HG03521 (cell line): ENCODE measurements around the gene GINS1.
"Not testable (repeated sequence)": the region's sequence is repeated elsewhere in the genome, so short reads cannot be mapped to it uniquely, and the experiment has no call there.

Experiments
- ATAC-seq: cut with Tn5 transposase; IDR thresholded peaks from one replicate; pipeline ENCODE4 v1.9.1; 2021; ENCODE audit warnings: mild to moderate bottlenecking, moderate library complexity; ENCODE audit not compliant: unreplicated experiment

The GINS1 gene

GRCh38 chr20:25389858-25390537 lies 17.5 kb upstream of the GINS1 start:
- peak; percentile 22 for ATAC-seq

- peak; percentile 87 for ATAC-seq
Measured at GRCh38 chr20:25390538-25391528, 16.6 kb upstream of the GINS1 start, which contains the start of gene ABHD12. TSS of gene ABHD12 (minus strand) at chr20:25390835. CDS start at chr20:25390703, 132 bp downstream.

- no peak for ATAC-seq
Measured at GRCh38 chr20:25394276-25394675, 13.2 kb upstream of the GINS1 start.

- ATAC-seq, result no peak
Measured at GRCh38 chr20:25394996-25395395, 12.5 kb upstream of the GINS1 start.

GRCh38 chr20:25397096-25397495 lies 10.4 kb upstream of the GINS1 start:
- ATAC-seq, result no peak

- ATAC-seq, result no peak
Measured at GRCh38 chr20:25397821-25398220, 9.7 kb upstream of the GINS1 start.

GRCh38 chr20:25398376-25399036 lies 9.0 kb upstream of the GINS1 start:
- ATAC-seq, result no peak

GRCh38 chr20:25399037-25399430 lies 8.4 kb upstream of the GINS1 start:
- no peak for ATAC-seq

GRCh38 chr20:25400291-25400732 lies 7.2 kb upstream of the GINS1 start:
- ATAC-seq, result not testable (repeated sequence)

- no peak for ATAC-seq
Measured at GRCh38 chr20:25402583-25402982, 4.9 kb upstream of the GINS1 start.

- ATAC-seq, result no peak
Measured at GRCh38 chr20:25408170-25408547, 686 bp downstream of the GINS1 start.

GRCh38 chr20:25408890-25409289 lies 1.4 kb downstream of the GINS1 start:
- no peak for ATAC-seq

- no peak for ATAC-seq
Measured at GRCh38 chr20:25418776-25419175, 11.3 kb downstream of the GINS1 start.

- no peak for ATAC-seq
Measured at GRCh38 chr20:25421102-25421501, 13.6 kb downstream of the GINS1 start.

GRCh38 chr20:25422032-25422431 lies 14.6 kb downstream of the GINS1 start:
- ATAC-seq, result no peak

GRCh38 chr20:25424536-25424935 lies 17.1 kb downstream of the GINS1 start:
- ATAC-seq, result no peak

- ATAC-seq, result no peak
Measured at GRCh38 chr20:25437153-25437581, 29.7 kb downstream of the GINS1 start.

- ATAC-seq, result no peak
Measured at GRCh38 chr20:25439328-25439727, 31.9 kb downstream of the GINS1 start.

GRCh38 chr20:25444556-25444955 lies 37.1 kb downstream of the GINS1 start:
- ATAC-seq, result no peak

- no peak for ATAC-seq
Measured at GRCh38 chr20:25447671-25448070, 40.2 kb downstream of the GINS1 start.

- no peak for ATAC-seq
Measured at GRCh38 chr20:25452333-25452732, 44.9 kb downstream of the GINS1 start.
